ENCODE measurements around the gene HOXA1. TPM values are rescaled to one million over a fixed set of nuclear protein-coding genes. Genes with fewer than 3 reads are reported as not detected.

Gene HOXA1
- total and polyA plus RNA-seq, 4 experiments from 2014 or later = 0.49 to 0.75 (median 0.70) TPM

DNA sequence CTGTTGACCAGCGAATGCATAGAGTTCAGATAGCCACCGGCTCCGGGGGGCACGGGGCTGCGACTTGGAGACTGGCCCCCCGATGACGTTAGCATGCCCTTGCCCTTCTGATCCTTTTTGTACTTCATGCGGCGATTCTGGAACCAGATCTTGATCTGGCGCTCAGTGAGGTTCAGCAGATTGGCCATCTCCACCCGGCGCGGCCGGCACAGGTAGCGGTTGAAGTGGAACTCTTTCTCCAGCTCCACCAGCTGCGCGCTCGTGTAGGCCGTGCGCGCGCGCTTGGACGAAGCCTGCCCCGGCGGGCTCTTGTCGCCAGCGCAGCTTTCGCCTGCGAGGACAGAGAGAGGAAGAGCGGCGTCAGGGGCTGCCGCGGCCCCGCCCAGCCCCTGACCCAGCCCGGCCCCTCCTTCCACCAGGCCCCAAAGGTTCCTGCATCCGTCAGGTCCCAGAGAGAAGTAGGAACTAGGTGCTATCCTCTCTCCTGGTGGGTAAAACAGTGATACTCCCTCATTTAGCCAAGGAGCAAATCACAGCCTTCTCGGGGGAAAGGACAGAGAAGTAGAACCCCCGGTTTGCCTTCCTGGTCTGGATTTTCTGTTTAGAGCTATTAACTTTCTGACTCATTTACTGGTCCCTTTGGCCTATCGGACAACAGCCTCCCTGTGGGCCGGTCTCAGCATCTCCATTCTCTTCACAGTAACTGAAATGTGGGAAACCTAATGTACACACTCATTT, 12.8 kb upstream of the HOXA1 start:
- Histone ChIP-seq H3K4me3 (ENCODE audit: low read length in 2 of 2) (no peak overlapping the region), H3K27me3 (ENCODE audit: insufficient read depth, low read length) (peaks cover 8% of the 10 kb centered on the region), H3K36me3 (ENCODE audit: insufficient read depth, low read length) (no peaks in the 10 kb centered on the region), H3K4me1 (ENCODE audit: insufficient read depth, low read length) (no peaks in the 10 kb centered on the region), H3K27ac (ENCODE audit: low read depth, low read length) (no peak overlapping the region), H3K9me3 (ENCODE audit: control insufficient read depth in 1 of 2, low read length in 2 of 2) (no peaks in the 10 kb centered on the region)
- DNase-seq = no peak
- intact Hi-C loops (cut with micrococcal nuclease) = no loop called here
- Mint-ChIP-seq H3K27me3 (peaks cover 11 to 21% of the 10 kb centered on the region in 2 donors), H3K9me3 (peaks cover 0 to 3% (median 0%) of the 10 kb centered on the region in 8 donors), H3K36me3 (peaks cover 0 to 10% of the 10 kb centered on the region in 2 donors), H3K4me3 (no peak overlapping the region), H3K4me1 (peaks cover 2 to 5% (median 4%) of the 10 kb centered on the region in 4 donors), H3K27ac (no peak overlapping the region)
- POLR2A ChIA-PET (ENCODE audit: partially characterized antibody) = no interaction called here
- CTCF ChIA-PET (ENCODE audit: partially characterized antibody) = no interaction called here

DNA sequence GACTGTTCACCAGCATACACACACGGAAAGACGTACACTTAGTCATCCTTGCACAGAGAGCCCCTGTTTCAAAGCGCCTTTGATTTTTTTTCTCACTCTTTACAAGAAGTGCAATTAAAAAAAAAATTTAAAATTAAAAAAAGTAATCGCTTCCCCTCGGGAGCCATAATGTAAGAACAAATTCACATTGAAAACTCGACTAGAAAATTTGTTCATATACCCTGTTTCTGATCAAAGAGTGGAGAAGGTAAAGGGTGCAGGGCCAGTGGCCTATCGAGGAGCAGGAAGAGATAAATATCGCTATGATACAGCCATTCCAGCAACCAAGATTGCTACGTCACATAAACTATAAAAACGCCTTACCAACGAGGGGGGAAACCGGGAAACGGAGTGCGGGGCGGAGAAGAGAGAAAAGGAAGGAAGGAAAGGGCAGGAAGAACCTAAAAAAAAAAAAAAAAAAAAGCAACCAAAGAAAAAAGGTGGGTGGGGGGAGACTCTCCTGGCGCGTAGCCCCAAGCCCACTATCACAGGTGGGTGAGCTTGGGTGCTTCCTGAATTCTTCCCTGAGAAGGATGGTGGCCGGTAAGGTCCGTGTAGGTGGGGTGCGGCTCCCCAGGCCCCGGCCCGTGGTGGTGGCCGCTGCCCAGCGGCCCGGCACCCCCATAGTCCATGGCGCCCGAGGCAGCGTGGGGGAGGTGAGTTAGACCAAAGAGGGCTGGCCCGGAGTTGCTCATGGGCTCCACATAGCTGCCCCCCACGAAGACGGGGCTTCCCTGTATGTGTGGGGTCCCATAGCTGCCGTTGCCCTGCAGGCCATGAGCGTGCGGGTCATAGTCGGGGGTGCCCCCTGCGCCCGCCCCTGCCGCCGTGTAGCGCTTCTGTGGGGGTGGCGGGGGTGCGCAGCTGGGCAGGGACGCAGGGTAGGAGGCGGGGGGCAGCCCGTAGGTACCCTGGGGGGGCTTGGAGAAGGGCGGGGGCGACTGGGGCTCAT, 11.9 kb upstream of the HOXA1 start:
- H3K9me3 ChIP-seq (ENCODE audit: control insufficient read depth in 1 of 2, low read length in 2 of 2) = no peaks in the 10 kb centered on the region
- peaks cover 15% of the 10 kb centered on the region for H3K27me3 ChIP-seq (ENCODE audit: insufficient read depth, low read length)
- no peaks in the 10 kb centered on the region for H3K36me3 ChIP-seq (ENCODE audit: insufficient read depth, low read length)
- H3K4me3 Mint-ChIP-seq = no peak overlapping the region
- peaks cover 0 to 3% (median 0%) of the 10 kb centered on the region in 8 donors for H3K9me3 Mint-ChIP-seq
- ChIA-PET CTCF (ENCODE audit: partially characterized antibody) (no interaction called here), POLR2A (ENCODE audit: partially characterized antibody) (no interaction called here)
- no peak overlapping the region for H3K4me3 ChIP-seq (ENCODE audit: low read length in 2 of 2)
- H3K4me1 ChIP-seq (ENCODE audit: insufficient read depth, low read length) = peaks cover 1% of the 10 kb centered on the region
- H3K27ac ChIP-seq (ENCODE audit: low read depth, low read length) = no peak overlapping the region
- no peak for DNase-seq
- peaks cover 0 to 10% of the 10 kb centered on the region in 2 donors for H3K36me3 Mint-ChIP-seq
- H3K27ac Mint-ChIP-seq = no peak overlapping the region
- H3K4me1 Mint-ChIP-seq = peaks cover 6 to 11% (median 8%) of the 10 kb centered on the region in 4 donors
- H3K27me3 Mint-ChIP-seq = peaks cover 15 to 27% of the 10 kb centered on the region in 2 donors
- intact Hi-C loops (cut with micrococcal nuclease) = no loop called here

- Histone ChIP-seq H3K4me3 (ENCODE audit: low read length in 2 of 2) (no peak overlapping the region), H3K36me3 (ENCODE audit: insufficient read depth, low read length) (no peaks in the 10 kb centered on the region), H3K4me1 (ENCODE audit: insufficient read depth, low read length) (peaks cover 8% of the 10 kb centered on the region), H3K27me3 (ENCODE audit: insufficient read depth, low read length) (peaks cover 21% of the 10 kb centered on the region), H3K9me3 (ENCODE audit: control insufficient read depth in 1 of 2, low read length in 2 of 2) (no peaks in the 10 kb centered on the region), H3K27ac (ENCODE audit: low read depth, low read length) (no peak overlapping the region)
- ChIA-PET POLR2A (ENCODE audit: partially characterized antibody) (no interaction called here), CTCF (ENCODE audit: partially characterized antibody) (no interaction called here)
- intact Hi-C loops (cut with micrococcal nuclease) = no loop called here
- peaks cover 0 to 3% (median 0%) of the 10 kb centered on the region in 8 donors for H3K9me3 Mint-ChIP-seq
- H3K4me3 Mint-ChIP-seq = no peak overlapping the region
- H3K27ac Mint-ChIP-seq = no peak overlapping the region
- H3K27me3 Mint-ChIP-seq = peaks cover 21 to 33% of the 10 kb centered on the region in 2 donors
- DNase-seq = no peak
- peaks cover 0 to 10% of the 10 kb centered on the region in 2 donors for H3K36me3 Mint-ChIP-seq
- H3K4me1 Mint-ChIP-seq = peaks cover 8 to 18% (median 12%) of the 10 kb centered on the region in 4 donors
These were observed 11.1 kb upstream of the HOXA1 start for GRCh38 chr7:27106901-27107240.

- peaks cover 27 to 38% of the 10 kb centered on the region in 2 donors for H3K27me3 Mint-ChIP-seq
- DNase-seq = no peak
- Histone ChIP-seq H3K9me3 (ENCODE audit: control insufficient read depth in 1 of 2, low read length in 2 of 2) (no peaks in the 10 kb centered on the region), H3K27me3 (ENCODE audit: insufficient read depth, low read length) (peaks cover 26% of the 10 kb centered on the region), H3K4me3 (ENCODE audit: low read length in 2 of 2) (no peak overlapping the region), H3K27ac (ENCODE audit: low read depth, low read length) (no peak overlapping the region), H3K36me3 (ENCODE audit: insufficient read depth, low read length) (no peaks in the 10 kb centered on the region), H3K4me1 (ENCODE audit: insufficient read depth, low read length) (peaks cover 8% of the 10 kb centered on the region)
- ChIA-PET POLR2A (ENCODE audit: partially characterized antibody) (no interaction called here), CTCF (ENCODE audit: partially characterized antibody) (no interaction called here)
- peaks cover 2 to 14% of the 10 kb centered on the region in 2 donors for H3K36me3 Mint-ChIP-seq
- no peak overlapping the region for H3K4me3 Mint-ChIP-seq
- peaks cover 11 to 23% (median 14%) of the 10 kb centered on the region in 4 donors for H3K4me1 Mint-ChIP-seq
- no peak overlapping the region for H3K27ac Mint-ChIP-seq
- H3K9me3 Mint-ChIP-seq = peaks cover 0 to 3% (median 0%) of the 10 kb centered on the region in 8 donors
- intact Hi-C loops (cut with micrococcal nuclease) = no loop called here
These were observed 10.5 kb upstream of the HOXA1 start for GRCh38 chr7:27106181-27106900.

DNA sequence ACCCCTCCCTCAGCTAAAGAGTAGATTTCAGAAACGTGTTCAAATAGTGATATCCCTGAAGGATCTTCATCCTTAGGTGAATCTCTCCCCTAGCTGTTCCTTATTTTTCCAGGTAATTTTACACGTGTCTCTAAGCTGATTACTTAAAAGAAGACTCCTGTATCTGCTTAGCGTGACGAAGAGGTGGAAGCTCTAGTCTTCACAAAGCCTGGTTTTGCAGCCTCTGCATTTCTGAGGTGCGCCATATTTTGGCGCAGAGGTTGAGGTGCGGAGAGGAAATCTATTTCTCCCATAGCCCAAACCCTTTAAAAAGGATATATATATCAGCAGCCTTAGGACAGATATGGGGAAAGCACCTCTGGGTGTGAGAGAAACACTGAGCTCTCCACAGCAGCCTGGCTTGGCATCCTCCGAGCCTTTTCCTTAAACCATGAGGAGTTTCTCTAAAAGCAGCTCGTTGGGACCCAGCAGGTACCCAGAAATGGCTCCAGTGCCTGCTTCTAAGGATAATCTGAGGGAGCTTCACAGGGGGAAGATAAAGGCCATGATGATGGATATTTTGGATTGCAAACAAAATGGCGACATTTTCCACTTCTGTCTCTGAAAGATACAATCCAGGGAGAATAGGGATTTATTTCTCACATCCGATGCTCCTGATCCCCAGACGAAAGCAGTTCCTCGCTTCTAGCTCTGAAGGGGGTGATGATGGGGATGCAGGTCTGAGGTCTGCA, 9.7 kb upstream of the HOXA1 start:
- peaks cover 28 to 46% of the 10 kb centered on the region in 2 donors for H3K27me3 Mint-ChIP-seq
- H3K9me3 Mint-ChIP-seq = peaks cover 0 to 3% (median 0%) of the 10 kb centered on the region in 8 donors
- POLR2A ChIA-PET (ENCODE audit: partially characterized antibody) = no interaction called here

DNA sequence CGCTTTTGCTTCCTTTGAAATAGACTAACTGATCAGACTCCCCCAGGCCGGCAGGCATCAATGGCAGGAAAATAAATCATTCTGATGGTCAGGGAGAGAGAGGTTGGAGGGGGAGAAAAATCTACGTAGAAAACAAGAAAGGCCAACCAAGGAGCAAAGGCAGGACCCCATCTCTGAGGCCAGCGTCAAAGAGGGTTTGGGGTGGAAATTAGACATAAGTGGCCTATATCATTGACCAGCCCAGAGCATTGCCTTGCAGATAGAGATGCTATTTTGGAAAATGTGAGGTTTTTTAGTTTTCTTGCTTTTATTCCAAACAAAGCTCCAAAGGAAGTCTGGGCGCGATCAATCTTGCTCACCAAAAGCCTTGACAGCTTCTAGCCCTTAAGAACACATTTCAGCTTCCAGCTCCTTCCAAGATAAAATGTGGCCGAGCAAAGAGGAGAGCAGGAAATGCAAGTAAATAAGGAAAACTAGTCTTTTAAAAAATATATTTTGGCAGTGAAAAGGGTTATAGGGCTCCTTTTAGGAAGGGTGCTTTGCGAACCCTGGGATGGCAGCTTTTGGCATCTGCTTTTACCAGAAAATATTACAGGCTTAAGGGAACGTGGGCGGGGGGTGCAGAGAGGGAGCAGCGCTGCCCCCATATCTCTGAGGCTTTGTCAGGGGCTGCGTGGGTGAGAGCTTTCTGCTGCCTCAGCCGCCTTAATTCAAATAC, 8.7 kb upstream of the HOXA1 start:
- H3K4me1 ChIP-seq (ENCODE audit: insufficient read depth, low read length) = peaks cover 8% of the 10 kb centered on the region
- Mint-ChIP-seq H3K27ac (no peak overlapping the region), H3K27me3 (peaks cover 29 to 49% of the 10 kb centered on the region in 2 donors), H3K4me3 (no peak overlapping the region), H3K4me1 (peaks cover 11 to 23% (median 15%) of the 10 kb centered on the region in 4 donors), H3K9me3 (peaks cover 0 to 6% (median 0%) of the 10 kb centered on the region in 8 donors), H3K36me3 (peaks cover 7 to 32% of the 10 kb centered on the region in 2 donors)
- H3K9me3 ChIP-seq (ENCODE audit: control insufficient read depth in 1 of 2, low read length in 2 of 2) = no peaks in the 10 kb centered on the region
- H3K4me3 ChIP-seq (ENCODE audit: low read length in 2 of 2) = no peak overlapping the region
- ChIA-PET POLR2A (ENCODE audit: partially characterized antibody) (no interaction called here), CTCF (ENCODE audit: partially characterized antibody) (interaction anchor here (0.9 to 1.1 kb wide), 2 partner anchors 15 to 47 kb away, joined by 3 read pairs; no protein-coding TSS in a partner anchor)
- H3K27ac ChIP-seq (ENCODE audit: low read depth, low read length) = no peak overlapping the region
- H3K36me3 ChIP-seq (ENCODE audit: insufficient read depth, low read length) = no peaks in the 10 kb centered on the region
- DNase-seq = no peak
- peaks cover 31% of the 10 kb centered on the region for H3K27me3 ChIP-seq (ENCODE audit: insufficient read depth, low read length)
- intact Hi-C loops (cut with micrococcal nuclease) = no loop called here

More for the DNA sequence above, 9.7 kb upstream of the HOXA1 start:
- Histone ChIP-seq H3K27me3 (ENCODE audit: insufficient read depth, low read length) (peaks cover 31% of the 10 kb centered on the region), H3K4me3 (ENCODE audit: low read length in 2 of 2) (no peak overlapping the region), H3K27ac (ENCODE audit: low read depth, low read length) (no peak overlapping the region), H3K9me3 (ENCODE audit: control insufficient read depth in 1 of 2, low read length in 2 of 2) (no peaks in the 10 kb centered on the region), H3K4me1 (ENCODE audit: insufficient read depth, low read length) (peaks cover 8% of the 10 kb centered on the region), H3K36me3 (ENCODE audit: insufficient read depth, low read length) (no peaks in the 10 kb centered on the region)
- no peak overlapping the region for H3K4me3 Mint-ChIP-seq
- H3K36me3 Mint-ChIP-seq = peaks cover 4 to 22% of the 10 kb centered on the region in 2 donors
- DNase-seq = no peak
- H3K27ac Mint-ChIP-seq = no peak overlapping the region
- intact Hi-C loops (cut with micrococcal nuclease) = no loop called here
- H3K4me1 Mint-ChIP-seq = peaks cover 11 to 23% (median 14%) of the 10 kb centered on the region in 4 donors
- CTCF ChIA-PET (ENCODE audit: partially characterized antibody) = interaction anchor here (0.9 to 1.1 kb wide), 2 partner anchors 14 to 46 kb away, joined by 3 read pairs; no protein-coding TSS in a partner anchor

All from CD4-positive, alpha-beta memory T cell (primary cell).